NB4 (cell line): ENCODE measurements around the gene COL4A2.

Experiments
- DNase-seq: peaks from one replicate; pipeline ENCODE4 v3.0.0; 2010; ENCODE audit warnings: low read depth
- H3K4me3 ChIP-seq: one replicate; pipeline ENCODE4 v1.5.1; 2011; ENCODE audit warnings: mild to moderate bottlenecking, low read depth, low read length, moderate library complexity
- MYC ChIP-seq: IDR thresholded peaks from 2 replicates; pipeline ENCODE4 v1.6.1; 2011; ENCODE audit warnings: low read depth, low read length
- POLR2A ChIP-seq: IDR thresholded peaks from 2 replicates; pipeline ENCODE4 v1.6.1; 2011; ENCODE audit warnings: mild to moderate bottlenecking; ENCODE audit not compliant: insufficient read length; ENCODE audit errors: extremely low read depth
- TF ChIP-seq, protein P1 (sequence below): IDR thresholded peaks from one replicate; pipeline ENCODE4 v1.5.1; 2012; ENCODE audit warnings: low read depth, low read length
- TF ChIP-seq, protein P2 (sequence below): IDR thresholded peaks from 2 replicates; pipeline ENCODE4 v1.6.1; 2011; ENCODE audit warnings: low read depth, low read length

The COL4A2 gene

DNA sequence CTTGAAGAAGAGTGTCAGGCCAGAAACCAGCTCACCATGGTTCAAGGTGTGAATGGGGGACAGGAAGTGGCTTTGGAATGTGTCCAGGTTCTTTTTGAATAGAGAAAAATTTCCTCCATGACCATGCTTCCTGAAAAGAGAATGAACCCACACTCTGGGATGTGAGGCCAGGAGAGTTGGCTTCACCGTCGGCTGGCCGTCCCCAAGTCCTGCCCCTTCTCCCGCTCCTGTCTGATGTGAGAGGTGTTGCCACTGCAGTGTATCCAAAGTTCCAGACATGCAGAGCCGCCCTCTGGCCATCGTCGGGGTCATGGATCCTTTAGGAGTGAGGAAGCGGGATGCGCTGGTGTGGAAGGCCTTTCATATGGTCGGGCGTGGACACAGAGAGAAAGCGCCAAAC, 101.2 kb downstream of the COL4A2 start:
- TF ChIP-seq, protein P1, sequence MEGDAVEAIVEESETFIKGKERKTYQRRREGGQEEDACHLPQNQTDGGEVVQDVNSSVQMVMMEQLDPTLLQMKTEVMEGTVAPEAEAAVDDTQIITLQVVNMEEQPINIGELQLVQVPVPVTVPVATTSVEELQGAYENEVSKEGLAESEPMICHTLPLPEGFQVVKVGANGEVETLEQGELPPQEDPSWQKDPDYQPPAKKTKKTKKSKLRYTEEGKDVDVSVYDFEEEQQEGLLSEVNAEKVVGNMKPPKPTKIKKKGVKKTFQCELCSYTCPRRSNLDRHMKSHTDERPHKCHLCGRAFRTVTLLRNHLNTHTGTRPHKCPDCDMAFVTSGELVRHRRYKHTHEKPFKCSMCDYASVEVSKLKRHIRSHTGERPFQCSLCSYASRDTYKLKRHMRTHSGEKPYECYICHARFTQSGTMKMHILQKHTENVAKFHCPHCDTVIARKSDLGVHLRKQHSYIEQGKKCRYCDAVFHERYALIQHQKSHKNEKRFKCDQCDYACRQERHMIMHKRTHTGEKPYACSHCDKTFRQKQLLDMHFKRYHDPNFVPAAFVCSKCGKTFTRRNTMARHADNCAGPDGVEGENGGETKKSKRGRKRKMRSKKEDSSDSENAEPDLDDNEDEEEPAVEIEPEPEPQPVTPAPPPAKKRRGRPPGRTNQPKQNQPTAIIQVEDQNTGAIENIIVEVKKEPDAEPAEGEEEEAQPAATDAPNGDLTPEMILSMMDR: no peak
- TF ChIP-seq, protein P2, sequence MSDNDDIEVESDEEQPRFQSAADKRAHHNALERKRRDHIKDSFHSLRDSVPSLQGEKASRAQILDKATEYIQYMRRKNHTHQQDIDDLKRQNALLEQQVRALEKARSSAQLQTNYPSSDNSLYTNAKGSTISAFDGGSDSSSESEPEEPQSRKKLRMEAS: no peak
- TF ChIP-seq MYC: no peak
- no peak for TF ChIP-seq POLR2A
- DNase-seq: no peak
- no peak overlapping the region for H3K4me3 ChIP-seq

DNA sequence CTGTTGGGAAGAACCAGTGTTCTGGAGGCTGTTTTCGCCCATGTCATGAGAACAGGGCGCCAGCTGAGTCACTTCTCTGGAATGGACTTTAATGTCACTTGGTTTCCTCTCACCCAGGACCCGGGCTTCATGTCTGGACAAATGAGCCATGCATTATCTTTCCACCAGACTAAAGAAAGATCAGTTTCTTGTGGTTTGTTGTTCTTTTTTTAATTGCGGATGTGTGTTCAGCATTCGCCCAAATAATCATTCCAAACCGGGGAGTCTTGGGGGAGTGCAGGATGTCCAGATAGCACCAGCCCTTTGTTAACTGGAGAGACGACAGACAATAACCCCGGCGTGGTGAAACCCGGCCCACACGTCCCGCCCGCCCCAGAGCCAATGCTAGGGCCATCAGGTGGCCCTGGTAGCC, 102.5 kb downstream of the COL4A2 start:
- DNase-seq: no peak
- TF ChIP-seq MYC (no peak), POLR2A (no peak)
- TF ChIP-seq, protein P2: no peak
- TF ChIP-seq, protein P1: no peak
- H3K4me3 ChIP-seq: no peak overlapping the region

DNA sequence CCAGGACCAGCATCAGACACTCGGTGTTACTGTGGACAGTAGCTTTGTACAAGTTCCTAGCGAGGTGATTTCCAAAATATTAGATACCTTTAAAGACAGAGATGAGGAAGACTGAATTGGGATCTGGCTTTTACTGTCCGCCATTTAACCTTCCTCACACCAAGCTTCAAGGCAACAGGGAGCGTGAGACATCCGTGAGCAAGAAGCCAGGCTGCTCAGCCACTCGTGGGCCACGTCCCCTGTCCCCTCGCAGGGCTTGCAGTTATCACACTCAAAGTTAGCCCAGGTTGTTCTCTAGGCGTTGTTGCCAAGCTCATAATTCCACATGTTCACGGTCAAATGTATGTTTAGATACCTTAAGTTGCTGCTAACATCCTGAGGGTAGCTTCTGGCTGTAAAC, 102.9 kb downstream of the COL4A2 start:
- no peak overlapping the region for H3K4me3 ChIP-seq
- no peak for TF ChIP-seq POLR2A
- no peak for DNase-seq

DNA sequence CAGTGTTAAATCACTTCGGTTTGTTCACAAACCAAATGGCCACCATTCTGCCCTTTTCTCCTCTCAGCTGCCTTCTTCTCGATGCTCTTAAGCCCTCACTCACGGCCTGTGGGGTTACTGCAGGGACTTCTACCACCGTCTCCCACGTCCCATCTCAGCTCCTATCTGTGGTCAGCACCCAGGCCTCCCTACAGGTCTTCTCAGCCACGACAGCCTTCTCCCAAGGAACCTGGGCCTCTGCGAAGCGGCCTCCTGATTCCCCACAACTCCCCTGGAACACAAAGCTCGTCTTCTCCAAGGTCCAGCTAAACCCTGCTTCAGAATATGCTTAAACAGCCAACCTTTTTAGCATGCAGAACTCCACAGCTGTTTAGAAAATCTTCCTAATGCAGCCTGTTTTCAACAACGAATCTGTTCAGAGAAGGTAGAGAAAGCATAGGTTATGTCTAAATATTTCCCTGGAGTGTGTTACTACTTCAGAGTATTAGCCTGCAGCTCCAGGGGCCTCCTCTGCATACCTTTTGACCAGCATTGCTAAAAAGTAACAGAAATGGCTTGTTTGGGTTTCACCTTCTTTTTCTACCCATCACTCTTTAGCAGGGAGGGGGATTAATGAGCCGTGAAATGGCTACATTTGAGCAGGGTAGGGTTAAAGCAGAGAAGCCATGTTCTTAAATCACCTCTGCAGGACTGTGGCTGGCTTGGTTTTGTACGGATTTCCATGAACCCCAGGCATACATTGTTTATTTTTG, 104.0 kb downstream of the COL4A2 start:
- no peak for TF ChIP-seq POLR2A
- TF ChIP-seq, protein P1: no peak
- TF ChIP-seq MYC: no peak
- TF ChIP-seq, protein P2: no peak
- H3K4me3 ChIP-seq: no peak overlapping the region
- no peak for DNase-seq

DNA sequence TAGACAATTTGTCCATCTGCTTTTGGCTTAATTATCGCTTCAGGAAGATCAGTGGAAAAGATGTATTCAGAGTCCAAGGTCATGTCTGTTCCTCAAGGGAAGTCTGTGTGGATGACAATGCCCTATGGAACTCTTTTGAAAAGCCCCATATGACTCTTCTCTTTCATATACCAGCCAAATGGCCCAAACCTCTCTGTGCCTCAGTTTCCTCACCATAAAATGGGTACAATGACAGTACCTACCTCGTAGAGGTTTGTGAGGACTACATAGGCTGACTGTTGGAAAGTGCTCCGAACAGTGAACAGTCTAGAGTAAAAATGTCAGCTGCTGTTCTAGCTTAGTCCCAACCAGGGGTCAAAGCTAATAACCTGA, 104.6 kb downstream of the COL4A2 start:
- TF ChIP-seq POLR2A: no peak
- TF ChIP-seq, protein P1: no peak
- TF ChIP-seq, protein P2: no peak
- no peak for TF ChIP-seq MYC
- DNase-seq: no peak
- no peak overlapping the region for H3K4me3 ChIP-seq

DNA sequence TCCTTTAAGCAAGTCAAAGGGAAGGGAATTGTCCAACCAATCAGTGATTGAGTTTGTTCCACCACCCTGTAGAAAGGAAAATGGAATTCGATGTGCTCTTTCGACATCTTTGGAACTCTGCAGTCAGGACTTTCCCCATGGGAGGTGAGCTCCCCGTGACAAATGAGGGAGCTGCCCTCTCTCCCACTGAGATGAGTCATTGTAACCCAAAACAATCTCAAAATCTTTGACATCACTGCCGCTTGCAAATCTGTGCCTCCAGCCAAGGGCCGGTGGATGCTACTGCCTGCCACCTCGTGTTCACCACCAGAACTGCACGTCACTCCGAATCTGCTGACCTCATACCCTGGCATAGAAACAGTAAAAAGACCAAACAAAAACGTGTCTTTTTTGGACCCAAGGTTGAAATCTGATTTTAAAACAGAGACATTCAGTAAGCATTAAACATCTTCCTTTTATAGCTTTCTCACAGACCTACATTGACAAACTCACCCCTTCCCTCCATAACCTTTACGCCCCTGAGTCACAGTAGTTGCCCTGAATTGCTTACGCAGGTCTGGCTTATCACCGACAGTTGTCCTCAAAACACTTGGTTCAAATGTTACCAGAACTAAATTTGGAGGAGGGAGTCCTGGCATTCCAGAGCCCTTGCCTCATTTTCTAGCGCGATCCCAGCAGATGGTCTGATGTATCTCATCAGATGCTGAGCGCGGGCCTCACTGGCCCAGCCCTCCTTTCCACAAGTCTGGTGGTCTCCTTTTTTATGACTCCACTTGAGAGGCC, 105.2 kb downstream of the COL4A2 start:
- H3K4me3 ChIP-seq: no peak overlapping the region
- peak; percentile 87 for DNase-seq

More for the DNA sequence above, 105.2 kb downstream of the COL4A2 start:
- TF ChIP-seq, protein P1: peak; percentile 92
- no peak for TF ChIP-seq MYC
- TF ChIP-seq, protein P2: peak; percentile 94
